Central memory CD8-positive, alpha-beta T cell (primary cell): ENCODE measurements around the gene DTNBP1.

Source experiments
- ATAC-seq: fragments of 150-1000 bp; cut with Tn5 transposase; replicated peaks from 2 replicates; pipeline ENCODE4 v1.10.0; 2022; ENCODE audit warnings: mild to moderate bottlenecking, moderate FRiP score, moderate number of reproducible peaks; ENCODE audit not compliant: poor library complexity, severe bottlenecking; ENCODE audit errors: extremely low read depth
- DNase-seq, 2 donors: peaks; one replicate each; pipeline ENCODE4 v3.0.0; 2021; ENCODE audit warnings: low spot score in 2 of 2
- H3K27ac Mint-ChIP-seq: one replicate; pipeline ENCODE4 v1.8.0; 2022; ENCODE audit warnings: low read depth, mild to moderate bottlenecking, moderate library complexity, mixed read lengths
- H3K27me3 Mint-ChIP-seq: one replicate; pipeline ENCODE4 v1.8.0; 2022; ENCODE audit warnings: mixed read lengths
- H3K36me3 Mint-ChIP-seq: one replicate; pipeline ENCODE4 v1.8.0; 2022; ENCODE audit warnings: mild to moderate bottlenecking, moderate library complexity, mixed read lengths; ENCODE audit not compliant: insufficient read depth
- H3K4me1 Mint-ChIP-seq: one replicate; pipeline ENCODE4 v1.8.0; 2022; ENCODE audit warnings: mixed read lengths
- H3K4me3 Mint-ChIP-seq: one replicate; pipeline ENCODE4 v1.8.0; 2022; ENCODE audit warnings: mild to moderate bottlenecking, moderate library complexity, mixed read lengths
- H3K9me3 Mint-ChIP-seq: one replicate; pipeline ENCODE4 v1.8.0; 2022; ENCODE audit warnings: mixed read lengths

Gene DTNBP1

DNA sequence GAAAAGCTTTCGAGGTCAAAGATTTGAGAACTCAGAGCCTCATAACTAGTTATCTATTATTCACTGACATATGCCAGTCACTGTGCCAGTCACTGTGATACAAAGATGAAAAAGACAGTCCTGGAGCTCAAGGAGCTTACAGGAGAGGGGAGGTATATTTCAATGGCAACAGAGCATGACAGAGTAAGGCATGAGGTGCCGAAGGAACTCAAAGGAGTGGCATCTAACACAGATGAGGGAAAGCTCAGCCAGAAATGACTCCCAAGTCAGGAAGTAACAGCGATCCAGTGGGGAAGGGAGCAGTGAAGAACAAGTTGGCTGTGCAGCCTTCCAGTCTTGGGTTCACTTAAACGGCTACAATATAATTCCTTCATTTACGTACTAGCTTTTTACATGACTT lies 46.6 kb downstream of the DTNBP1 start:
- no peak for DNase-seq
- ATAC-seq: no peak
- Mint-ChIP-seq H3K27ac (no peak overlapping the region), H3K4me3 (no peak overlapping the region), H3K4me1 (peaks cover 50% of the 10 kb centered on the region), H3K9me3 (no peaks in the 10 kb centered on the region), H3K36me3 (peaks cover 19% of the 10 kb centered on the region), H3K27me3 (no peaks in the 10 kb centered on the region)

DNA sequence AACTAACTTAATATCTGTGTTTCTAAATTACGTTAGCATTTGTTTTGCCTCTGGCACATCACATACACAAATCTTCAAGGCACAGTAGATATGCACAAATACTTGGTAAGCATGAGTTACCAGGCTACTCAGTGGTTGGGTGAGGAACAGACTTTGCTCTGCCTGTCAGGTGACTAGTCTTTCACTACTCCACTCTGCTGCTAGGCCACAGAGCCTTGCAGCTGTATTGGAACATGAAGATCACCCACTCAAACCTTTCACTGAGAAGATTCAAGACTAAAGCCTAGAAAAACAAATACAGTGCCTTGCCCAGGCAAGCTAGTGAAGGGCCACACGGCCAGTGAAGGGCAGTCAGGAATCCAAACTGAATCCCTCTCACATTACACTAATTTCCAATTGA lies 47.0 kb downstream of the DTNBP1 start:
- no peak overlapping the region for H3K4me3 Mint-ChIP-seq
- no peak overlapping the region for H3K27ac Mint-ChIP-seq
- no peaks in the 10 kb centered on the region for H3K27me3 Mint-ChIP-seq
- peaks cover 19% of the 10 kb centered on the region for H3K36me3 Mint-ChIP-seq
- no peak for ATAC-seq
- peaks cover 49% of the 10 kb centered on the region for H3K4me1 Mint-ChIP-seq
- no peak for DNase-seq
- no peaks in the 10 kb centered on the region for H3K9me3 Mint-ChIP-seq

DNA sequence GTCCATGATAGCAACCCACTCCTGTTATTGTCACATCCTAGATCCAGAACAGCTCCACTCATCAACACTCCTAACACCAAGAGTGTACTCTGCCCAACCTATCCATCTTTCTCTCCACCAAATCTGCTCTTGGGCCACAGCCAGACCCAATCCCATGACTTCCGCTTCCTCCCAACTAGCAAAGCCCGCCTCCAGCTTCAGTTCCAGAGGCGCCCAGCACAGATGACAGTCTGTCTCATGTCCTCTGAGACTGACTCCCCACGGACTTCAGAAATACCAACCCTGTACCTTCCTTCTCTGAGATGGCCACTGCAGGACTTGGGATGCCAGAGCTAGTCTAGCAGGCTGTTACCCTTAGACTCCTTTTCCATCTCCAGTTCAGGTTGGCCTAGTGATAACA lies 48.6 kb downstream of the DTNBP1 start:
- H3K27me3 Mint-ChIP-seq: no peaks in the 10 kb centered on the region
- H3K4me3 Mint-ChIP-seq: no peak overlapping the region
- H3K36me3 Mint-ChIP-seq: peaks cover 27% of the 10 kb centered on the region
- no peak for DNase-seq
- ATAC-seq: no peak
- H3K4me1 Mint-ChIP-seq: peaks cover 49% of the 10 kb centered on the region
- peak overlapping the region; percentile 29 for H3K27ac Mint-ChIP-seq
- H3K9me3 Mint-ChIP-seq: no peaks in the 10 kb centered on the region

DNA sequence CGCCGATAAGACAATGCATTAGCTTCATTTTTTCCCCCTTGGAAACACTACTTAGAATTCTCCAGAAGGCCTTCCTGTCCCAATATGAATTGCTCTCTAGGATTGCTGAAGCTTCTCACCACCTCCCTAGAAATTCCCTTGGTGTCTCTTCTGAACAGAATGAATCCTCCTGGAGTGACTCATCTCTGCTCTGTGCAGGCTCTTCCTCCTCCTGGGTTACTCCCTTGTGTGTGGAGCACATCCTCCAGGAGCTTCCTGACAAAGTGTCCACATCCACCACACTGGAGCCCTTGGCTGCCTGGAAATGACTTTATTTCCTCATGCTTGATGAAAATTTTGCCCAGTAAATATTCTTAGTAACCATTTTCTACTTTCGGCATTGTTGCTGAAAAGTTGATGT lies 54.4 kb downstream of the DTNBP1 start:
- no peak for DNase-seq
- H3K27me3 Mint-ChIP-seq: no peaks in the 10 kb centered on the region
- no peak overlapping the region for H3K4me3 Mint-ChIP-seq
- peaks cover 20% of the 10 kb centered on the region for H3K36me3 Mint-ChIP-seq
- H3K9me3 Mint-ChIP-seq: no peaks in the 10 kb centered on the region
- H3K27ac Mint-ChIP-seq: no peak overlapping the region
- peaks cover 23% of the 10 kb centered on the region for H3K4me1 Mint-ChIP-seq
- ATAC-seq: no peak

DNA sequence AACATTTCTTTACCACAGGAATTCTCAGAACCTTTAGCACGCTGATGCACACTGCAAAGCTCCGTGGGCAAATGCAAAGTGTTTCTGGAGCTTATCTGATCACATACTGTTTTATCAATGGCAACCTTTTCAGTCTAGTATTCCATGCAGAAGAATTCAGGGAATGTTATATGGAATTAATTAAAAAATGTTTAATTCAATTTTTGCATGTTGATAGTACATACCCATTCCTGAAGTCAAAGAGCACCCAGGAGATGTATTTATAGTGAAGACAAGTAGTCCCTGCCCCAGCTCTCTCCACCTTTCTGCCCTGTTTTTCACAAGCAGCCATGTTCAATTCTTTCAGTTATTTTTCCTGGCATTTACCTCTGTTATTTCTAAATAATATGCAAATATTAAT lies 55.2 kb downstream of the DTNBP1 start:
- ATAC-seq: no peak
- no peak for DNase-seq
- H3K27ac Mint-ChIP-seq: no peak overlapping the region
- no peaks in the 10 kb centered on the region for H3K27me3 Mint-ChIP-seq
- peaks cover 16% of the 10 kb centered on the region for H3K36me3 Mint-ChIP-seq
- H3K4me3 Mint-ChIP-seq: no peak overlapping the region
- peaks cover 21% of the 10 kb centered on the region for H3K4me1 Mint-ChIP-seq
- no peaks in the 10 kb centered on the region for H3K9me3 Mint-ChIP-seq

DNA sequence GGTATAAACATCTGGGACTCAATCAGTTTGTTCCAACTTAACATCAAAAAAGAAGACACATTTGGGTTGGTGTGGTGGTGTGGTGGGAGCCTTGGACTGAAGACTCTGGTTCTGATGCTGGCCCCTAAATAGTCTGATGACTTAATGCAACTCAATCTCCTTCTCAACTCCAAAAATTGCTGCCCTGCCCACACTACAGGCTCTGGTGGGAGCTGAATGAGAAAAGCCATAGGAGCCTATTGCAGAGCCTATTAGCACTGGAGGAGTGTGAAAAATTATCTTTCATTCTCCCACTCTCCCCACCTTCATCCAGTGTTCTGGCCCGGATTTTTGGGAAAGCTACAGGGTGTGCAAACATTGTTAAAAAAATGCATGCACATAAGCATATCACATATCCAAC lies 56.5 kb downstream of the DTNBP1 start:
- peaks cover 17% of the 10 kb centered on the region for H3K36me3 Mint-ChIP-seq
- no peaks in the 10 kb centered on the region for H3K27me3 Mint-ChIP-seq
- H3K27ac Mint-ChIP-seq: no peak overlapping the region
- H3K4me1 Mint-ChIP-seq: peaks cover 18% of the 10 kb centered on the region
- H3K9me3 Mint-ChIP-seq: no peaks in the 10 kb centered on the region
- no peak overlapping the region for H3K4me3 Mint-ChIP-seq
- ATAC-seq (no peak), DNase-seq (no peak)

DNA sequence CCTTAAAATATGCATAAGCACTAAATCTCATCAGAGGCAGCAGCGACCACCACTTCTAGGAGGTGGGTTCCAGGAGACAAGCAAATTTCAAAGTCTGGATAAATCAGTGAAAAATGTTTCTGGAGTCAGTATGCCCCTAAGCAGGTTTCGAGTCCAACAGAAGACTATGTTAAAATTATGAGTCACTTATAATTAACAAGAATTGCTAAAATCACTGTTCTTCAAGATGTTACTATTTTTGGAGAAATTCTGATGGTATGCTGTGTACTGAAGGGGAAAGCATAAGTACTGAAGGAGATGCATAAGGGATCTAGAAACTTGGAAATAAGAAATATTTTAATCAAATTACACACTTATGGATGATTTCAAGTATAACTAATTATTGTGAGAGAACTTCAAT lies 58.0 kb downstream of the DTNBP1 start:
- DNase-seq (no peak), ATAC-seq (no peak)
- Mint-ChIP-seq H3K27ac (no peak overlapping the region), H3K27me3 (no peaks in the 10 kb centered on the region), H3K4me3 (no peak overlapping the region), H3K9me3 (no peaks in the 10 kb centered on the region), H3K36me3 (peaks cover 18% of the 10 kb centered on the region), H3K4me1 (peaks cover 25% of the 10 kb centered on the region)

DNA sequence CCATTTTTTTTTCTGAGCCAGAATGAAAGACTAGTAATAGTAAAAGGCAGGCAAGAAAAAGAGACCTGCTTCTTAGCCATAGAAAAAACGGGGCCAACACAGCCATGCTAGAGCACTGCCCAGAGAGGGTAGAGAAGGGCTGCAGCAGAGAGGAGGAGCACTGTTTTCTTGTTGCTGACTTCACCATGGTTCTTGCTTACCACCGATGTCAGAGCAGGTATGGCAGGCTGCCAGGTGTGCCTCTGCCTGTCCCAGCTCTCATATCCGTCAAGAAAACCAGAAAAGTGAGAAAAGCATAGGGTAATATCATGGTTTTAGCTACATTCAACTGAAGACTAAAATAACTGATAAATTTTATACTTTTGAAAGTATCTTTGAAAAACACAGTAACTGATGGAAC lies 60.7 kb downstream of the DTNBP1 start:
- H3K4me3 Mint-ChIP-seq: no peak overlapping the region
- H3K27ac Mint-ChIP-seq: no peak overlapping the region
- no peaks in the 10 kb centered on the region for H3K9me3 Mint-ChIP-seq
- H3K4me1 Mint-ChIP-seq: peaks cover 21% of the 10 kb centered on the region
- H3K27me3 Mint-ChIP-seq: no peaks in the 10 kb centered on the region
- DNase-seq (no peak), ATAC-seq (no peak)
- peaks cover 8% of the 10 kb centered on the region for H3K36me3 Mint-ChIP-seq

DNA sequence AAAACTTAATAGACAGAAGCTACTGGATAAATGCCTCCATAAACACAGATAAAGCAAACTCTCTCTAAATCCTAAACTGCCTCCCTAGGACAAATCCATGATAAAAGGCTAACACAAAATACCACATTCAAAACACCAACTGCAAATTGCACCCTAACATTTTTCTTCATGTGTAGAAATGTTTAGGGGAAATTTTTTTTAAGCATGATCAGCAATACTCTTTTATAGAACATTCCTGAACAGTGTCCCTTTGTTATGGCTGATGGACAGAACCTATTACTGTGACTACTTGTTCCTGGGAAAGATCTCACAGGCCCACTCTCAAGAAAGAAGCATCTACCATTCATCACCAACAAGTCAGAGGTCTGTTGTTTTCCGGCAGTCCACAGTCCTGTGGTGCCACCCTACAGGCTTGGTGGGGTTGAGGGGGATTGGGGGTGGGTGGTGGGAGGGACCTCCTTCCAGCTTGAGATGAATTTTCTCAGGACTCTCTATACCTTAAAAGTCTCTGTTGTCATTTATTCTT lies 64.5 kb downstream of the DTNBP1 start:
- Mint-ChIP-seq H3K36me3 (peaks cover 12% of the 10 kb centered on the region), H3K27ac (no peak overlapping the region), H3K9me3 (no peaks in the 10 kb centered on the region), H3K4me1 (peaks cover 31% of the 10 kb centered on the region), H3K4me3 (no peak overlapping the region), H3K27me3 (no peaks in the 10 kb centered on the region)
- DNase-seq (no peak), ATAC-seq (no peak)

DNA sequence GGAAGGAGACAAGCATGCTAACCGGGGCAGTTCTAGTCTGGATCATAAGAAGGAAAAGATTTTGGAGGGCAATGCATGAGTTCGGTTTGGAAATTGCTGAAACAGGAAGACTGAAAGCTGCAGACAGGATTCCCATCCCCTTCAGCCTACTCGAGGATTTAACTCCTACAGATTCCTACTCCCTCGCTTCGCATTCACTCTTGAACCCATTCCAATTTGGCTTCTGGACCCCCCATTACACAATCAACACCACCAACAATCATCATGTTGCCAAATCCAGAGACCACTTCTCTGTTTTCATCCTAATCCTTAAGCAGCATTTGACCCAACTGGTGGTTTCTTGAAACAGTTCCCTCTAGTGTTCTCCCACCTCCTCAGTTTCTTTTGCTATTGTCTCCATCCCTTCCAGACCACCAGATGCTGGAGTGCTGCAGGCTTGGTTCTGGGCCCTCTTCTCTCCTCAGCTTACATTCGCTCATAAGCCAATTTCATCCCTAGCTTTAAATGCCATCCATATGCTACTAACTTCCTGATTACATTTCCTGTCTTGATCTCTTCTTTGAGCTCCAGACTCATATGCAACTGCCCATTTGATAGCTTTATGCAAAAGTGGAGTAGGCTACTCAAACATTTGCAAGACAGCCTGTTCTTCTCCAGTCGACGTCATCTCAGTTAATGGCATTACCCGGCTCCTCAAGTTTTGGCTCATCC lies 66.5 kb downstream of the DTNBP1 start:
- Mint-ChIP-seq H3K27me3 (no peaks in the 10 kb centered on the region), H3K4me3 (no peak overlapping the region), H3K36me3 (peaks cover 8% of the 10 kb centered on the region), H3K27ac (no peak overlapping the region), H3K4me1 (peaks cover 40% of the 10 kb centered on the region), H3K9me3 (no peaks in the 10 kb centered on the region)
- no peak for DNase-seq
- no peak for ATAC-seq

DNA sequence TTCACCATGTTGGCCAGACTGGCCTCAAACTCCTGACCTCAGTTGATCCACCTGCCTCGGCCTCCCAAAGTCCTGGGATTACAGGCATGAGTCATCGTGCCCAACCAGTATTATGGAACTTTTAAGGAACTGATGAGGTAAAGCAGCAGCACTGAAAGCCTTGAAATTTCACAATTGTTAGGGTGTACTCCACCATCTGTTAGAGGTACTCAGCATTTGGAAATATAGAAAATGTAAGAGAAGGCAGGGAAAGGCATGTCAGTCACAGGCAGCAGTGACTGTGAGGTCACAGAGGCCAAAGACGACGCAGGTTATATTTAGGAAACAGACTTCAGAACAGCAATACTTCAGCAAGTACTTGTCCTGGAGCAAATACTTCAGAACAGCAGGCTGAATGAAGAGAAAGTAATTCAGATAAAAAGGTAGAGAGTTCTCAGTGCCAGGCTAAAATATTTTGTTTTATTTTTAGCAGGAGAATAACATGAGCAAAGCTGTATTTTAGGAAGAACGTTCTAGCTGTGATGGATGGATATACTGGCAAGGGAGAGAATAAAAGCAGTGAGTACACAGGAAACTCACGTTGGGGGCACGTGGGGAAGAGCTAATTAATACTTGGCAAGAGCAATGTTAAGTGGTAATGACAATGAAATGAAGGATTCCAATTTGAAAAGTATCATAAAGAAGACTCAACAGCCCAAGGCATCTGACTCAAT lies 67.2 kb downstream of the DTNBP1 start:
- H3K27me3 Mint-ChIP-seq: no peaks in the 10 kb centered on the region
- no peak overlapping the region for H3K4me3 Mint-ChIP-seq
- H3K36me3 Mint-ChIP-seq: peaks cover 8% of the 10 kb centered on the region
- DNase-seq: no peak
- H3K9me3 Mint-ChIP-seq: no peaks in the 10 kb centered on the region
- no peak overlapping the region for H3K27ac Mint-ChIP-seq
- ATAC-seq: no peak
- peaks cover 37% of the 10 kb centered on the region for H3K4me1 Mint-ChIP-seq

DNA sequence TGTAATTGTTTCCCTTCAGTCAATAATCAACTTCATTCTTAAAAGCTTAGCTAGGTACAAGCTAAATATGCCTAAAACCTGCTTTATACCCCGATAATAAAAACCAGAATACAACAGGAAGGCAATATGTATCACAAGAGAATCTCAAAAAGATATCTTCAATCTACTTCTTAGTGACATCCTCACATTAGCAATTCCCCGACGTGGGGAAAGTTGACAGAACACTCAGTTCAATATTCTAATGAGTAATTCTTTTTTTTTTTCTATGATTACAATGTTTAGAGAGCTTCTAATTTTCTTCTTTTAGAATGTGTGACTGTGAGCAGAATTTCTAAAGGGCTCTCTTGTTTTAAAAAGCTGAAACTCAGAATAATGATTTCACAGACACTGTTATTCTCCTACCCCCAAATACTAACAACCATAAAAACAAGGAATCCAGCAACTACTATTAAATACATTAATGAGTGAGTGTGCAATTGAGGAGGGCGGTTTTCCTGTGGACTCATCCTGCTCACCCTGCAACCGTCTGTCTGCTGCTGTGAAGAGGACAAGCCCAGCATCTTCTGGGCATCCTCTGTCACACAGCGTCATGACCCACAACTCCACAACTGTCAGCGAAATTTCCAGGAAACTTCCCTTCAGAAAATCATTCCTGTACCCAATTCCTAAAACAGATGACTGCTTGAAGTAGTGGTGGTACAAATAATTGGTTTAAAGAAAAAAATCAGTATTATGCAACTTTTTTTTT lies 68.1 kb downstream of the DTNBP1 start:
- Mint-ChIP-seq H3K4me1 (peaks cover 33% of the 10 kb centered on the region), H3K9me3 (no peaks in the 10 kb centered on the region), H3K4me3 (no peak overlapping the region), H3K27me3 (no peaks in the 10 kb centered on the region), H3K27ac (no peak overlapping the region), H3K36me3 (peaks cover 6% of the 10 kb centered on the region)
- no peak for ATAC-seq
- no peak for DNase-seq
